Peyer's patch (tissue), 4 donors: Measurements from ENCODE around the gene SRGAP1.

ENCODE experiments used
- POLR2A ChIP-seq, 2 donors: fragments of 450-650 bp; IDR thresholded peaks; one replicate each; pipeline ENCODE4 v1.5.1; 2017; ENCODE audit warnings: antibody characterized with exemption in 2 of 2, mild to moderate bottlenecking in 2 of 2, moderate library complexity in 2 of 2
- TF ChIP-seq, protein P1 (sequence below), 6 experiments: fragments of 450-650 bp in 4 of 6; fragments of 200-600 bp in 2 of 6; sonication (generic) in 1 of 6; IDR thresholded peaks; one replicate each; pipeline ENCODE4 v1.5.1; 2017 to 2019; ENCODE audit warnings: antibody characterized with exemption in 6 of 6, mild to moderate bottlenecking in 3 of 6, moderate library complexity in 1 of 6

DNA sequence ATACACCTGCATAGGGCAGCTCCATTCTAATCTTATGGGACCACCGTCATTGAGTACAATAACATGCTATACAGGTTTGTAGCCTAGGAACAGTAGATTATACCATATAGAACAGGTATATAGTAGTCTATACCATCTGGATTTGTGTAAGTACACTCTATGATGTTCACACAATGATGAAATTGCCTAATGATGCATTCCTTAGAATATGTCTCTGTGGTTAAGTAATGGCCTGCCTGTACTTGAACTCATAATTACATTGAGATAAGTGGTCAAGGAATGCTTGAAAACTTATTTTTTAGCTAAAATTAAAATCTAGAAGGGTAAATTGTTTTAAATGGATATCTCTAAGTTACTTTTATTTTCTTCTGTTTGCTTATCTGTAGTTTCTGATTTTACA is 152.7 kb downstream of the SRGAP1 start:
- TF ChIP-seq, protein P1, sequence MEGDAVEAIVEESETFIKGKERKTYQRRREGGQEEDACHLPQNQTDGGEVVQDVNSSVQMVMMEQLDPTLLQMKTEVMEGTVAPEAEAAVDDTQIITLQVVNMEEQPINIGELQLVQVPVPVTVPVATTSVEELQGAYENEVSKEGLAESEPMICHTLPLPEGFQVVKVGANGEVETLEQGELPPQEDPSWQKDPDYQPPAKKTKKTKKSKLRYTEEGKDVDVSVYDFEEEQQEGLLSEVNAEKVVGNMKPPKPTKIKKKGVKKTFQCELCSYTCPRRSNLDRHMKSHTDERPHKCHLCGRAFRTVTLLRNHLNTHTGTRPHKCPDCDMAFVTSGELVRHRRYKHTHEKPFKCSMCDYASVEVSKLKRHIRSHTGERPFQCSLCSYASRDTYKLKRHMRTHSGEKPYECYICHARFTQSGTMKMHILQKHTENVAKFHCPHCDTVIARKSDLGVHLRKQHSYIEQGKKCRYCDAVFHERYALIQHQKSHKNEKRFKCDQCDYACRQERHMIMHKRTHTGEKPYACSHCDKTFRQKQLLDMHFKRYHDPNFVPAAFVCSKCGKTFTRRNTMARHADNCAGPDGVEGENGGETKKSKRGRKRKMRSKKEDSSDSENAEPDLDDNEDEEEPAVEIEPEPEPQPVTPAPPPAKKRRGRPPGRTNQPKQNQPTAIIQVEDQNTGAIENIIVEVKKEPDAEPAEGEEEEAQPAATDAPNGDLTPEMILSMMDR (IDR thresholded peaks at IDR 0.05): no peak
- TF ChIP-seq POLR2A (IDR thresholded peaks at IDR 0.05): no peak
